ENCODE results near the gene DEPP1.

The DEPP1 gene

DNA sequence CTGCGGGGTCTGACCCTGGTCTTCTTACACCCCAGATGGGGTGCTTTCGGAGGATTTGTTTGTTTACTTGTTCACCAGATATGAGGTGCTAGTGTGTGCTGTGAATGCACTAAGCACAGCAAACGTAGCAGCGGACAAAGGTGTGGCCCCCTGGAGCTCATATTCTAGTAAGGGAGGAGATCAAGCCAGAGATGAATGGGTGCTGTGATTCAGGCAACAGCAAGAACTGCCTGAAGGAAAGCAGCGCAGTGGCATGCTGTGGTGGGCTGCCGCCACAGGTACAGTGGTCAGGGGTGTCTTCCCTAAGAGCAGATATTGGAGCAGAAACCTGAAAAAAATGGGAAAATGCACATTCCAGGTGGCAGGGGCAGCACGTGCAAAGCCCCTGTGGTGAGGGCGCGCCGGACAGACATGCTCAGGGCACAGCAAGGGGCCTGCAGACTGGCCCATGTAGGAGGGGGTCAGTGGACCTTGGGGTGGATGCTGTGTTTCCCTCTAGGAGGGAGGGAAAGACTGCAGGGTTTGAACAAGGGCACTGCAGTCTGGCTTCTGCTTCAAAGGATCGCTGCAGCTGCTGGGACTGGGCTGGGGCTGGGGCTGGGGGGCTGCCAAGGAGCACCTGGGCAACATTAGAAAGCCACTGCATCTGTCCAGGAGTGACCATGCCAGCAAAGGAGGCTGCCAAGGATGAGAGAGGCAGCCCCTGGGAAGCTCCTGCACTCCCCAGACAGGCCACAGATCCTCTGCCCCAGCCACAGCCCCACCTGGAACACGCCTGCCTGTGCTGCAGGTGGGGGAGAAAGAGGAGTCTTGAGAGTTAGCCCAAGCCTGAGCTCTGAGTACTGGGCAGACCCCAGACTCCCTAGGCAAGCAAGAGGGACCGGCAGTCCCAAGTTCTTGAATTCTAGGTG lies 927 bp upstream of the DEPP1 start:
- no peak for DNase-seq (ENCODE audit: low read depth)

DNA sequence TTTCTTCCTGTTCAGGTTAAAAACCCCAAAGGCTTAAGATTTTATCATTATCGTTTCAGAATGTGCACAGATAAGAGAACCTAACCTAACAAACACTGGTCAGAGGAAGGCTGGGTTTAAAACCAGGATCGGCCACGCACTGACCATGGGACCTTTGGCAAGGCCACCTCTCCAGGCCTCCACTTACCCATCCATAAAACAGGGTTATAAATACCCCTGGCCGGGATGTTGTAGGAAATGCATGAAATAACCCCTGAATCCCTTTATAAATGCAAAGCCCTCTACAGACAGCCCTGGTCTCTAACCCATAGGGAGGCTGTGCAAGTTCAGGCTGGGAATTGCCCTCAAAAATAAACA lies 418 bp downstream of the DEPP1 start:
- DNase-seq (ENCODE audit: low read depth): no peak

DNA sequence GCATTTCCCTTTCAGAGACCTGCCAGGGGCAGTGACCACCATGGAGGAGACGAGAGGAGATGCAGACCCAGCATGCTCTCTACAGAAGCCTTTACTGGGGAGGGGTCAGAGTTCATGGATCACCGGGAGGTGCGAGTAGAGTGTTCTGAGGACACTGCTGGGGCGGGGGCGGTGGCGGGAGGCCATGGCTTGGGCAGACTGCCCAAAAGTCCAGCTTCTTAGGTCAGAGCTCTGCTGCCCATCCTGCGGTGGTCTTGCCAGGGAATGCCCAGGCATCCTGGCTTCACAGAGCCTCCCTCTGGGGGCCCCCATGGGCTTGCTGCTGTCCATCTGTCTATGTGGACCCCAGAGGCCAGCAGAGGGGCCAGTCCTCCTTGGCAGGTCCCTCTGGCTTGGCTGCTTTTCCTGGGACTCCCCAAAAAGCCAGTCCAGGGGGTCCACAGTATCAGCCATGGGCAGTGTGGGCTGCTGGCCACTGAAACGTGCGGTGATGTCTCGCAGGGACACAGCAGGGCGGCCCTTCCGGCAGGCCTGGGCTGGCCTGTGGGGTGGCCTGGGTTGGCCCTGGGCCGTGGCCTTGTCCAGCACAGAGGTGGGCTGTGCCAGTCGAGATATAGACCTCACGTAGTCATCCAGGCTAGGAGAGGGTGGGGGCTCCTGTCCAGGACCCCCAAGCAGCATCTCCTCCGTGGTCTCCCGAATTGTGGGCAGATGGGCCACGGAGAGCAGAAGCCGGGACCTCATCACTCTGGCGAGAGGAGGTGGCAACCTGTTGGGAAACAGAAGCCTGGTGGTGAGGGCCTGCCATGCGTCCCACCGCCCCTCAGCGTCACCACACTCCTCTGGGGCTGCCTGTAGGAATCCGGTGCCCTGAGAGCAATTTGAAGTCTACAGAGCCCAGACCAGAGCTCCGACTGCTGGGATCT lies 1.1 kb downstream of the DEPP1 start:
- DNase-seq (ENCODE audit: low read depth): no peak

DNA sequence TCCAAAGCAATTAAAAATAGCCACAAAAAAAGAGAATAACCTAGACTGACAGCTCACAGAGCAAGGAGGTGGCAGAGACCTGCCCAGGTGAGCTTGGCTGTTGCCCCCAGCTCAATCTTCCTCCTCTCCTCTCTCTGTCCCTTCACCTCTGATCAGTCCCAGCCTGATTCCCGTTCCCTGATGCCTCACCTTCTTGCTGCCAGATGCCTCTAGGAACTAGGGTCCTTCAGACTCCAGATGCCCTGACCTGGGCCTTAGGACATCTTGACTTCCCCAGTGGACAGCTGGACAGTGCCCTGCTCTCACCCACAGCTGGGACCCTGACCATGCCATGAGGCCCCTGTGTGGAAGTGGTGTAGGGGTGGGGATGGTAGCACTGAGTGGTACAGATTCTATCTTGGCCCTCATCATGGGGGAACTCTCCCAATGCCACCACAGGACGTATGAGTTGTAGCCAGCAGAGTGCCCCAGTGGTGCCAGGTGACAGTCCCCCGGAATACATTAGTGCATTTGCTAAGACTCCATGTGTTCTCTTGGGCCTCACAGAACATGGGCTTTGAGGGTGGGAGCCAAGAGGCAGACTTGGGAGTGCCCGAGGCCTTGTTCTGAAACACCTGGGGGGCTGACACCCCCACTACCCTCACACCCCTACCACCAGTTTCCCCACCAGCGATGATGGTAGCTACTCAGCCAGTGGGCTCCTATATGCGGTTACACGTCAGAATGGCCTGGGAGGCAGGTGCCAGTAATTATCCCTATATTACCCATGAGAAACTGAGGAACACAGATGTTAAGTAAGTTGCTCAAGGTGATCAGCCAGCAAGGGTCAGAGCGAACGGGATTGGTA lies 2.0 kb downstream of the DEPP1 start:
- DNase-seq (ENCODE audit: low read depth): no peak

DNA sequence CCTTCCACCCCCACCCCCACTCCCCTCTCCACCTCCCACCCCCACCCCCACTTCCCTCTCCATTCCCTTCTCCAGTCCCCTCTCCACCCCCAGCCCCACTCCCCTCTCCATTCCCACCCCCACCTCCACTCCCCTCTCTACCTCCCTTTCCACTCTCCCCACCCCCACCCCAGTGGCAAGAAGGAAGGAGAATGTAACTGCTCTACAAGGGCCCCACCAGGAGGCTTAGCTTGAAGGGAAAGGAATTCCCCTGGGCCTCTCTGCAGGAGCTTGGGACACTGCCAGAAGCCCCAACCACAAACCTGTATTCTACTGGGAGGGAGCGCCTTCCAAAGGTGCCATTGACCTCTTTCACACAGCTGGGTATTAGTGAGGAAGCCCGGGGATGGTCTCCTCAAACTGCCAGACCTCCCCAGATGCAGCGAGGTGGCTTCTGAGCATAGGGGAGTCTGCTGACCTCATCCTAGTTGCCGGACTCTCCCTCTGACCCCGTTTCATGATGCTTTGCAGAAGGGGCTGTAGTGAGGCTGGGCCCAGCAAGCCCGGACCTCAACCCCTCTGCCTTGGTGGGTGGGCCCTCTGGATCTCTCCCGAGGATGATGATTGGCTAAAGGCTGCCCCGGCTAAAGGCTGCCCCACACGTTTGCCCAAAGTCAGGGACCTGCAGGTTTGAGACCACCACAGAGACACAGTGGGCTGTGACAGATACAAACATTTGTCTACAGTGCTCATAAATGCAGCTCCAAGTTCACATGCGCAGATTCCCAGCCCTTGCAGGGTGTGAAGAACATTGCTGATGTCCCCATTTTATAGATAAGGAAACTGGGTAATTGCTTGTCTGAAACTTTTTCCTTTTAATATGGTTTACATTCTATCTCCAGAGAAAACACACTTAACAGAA lies 2.9 kb downstream of the DEPP1 start:
- DNase-seq (ENCODE audit: low read depth): no peak

DNA sequence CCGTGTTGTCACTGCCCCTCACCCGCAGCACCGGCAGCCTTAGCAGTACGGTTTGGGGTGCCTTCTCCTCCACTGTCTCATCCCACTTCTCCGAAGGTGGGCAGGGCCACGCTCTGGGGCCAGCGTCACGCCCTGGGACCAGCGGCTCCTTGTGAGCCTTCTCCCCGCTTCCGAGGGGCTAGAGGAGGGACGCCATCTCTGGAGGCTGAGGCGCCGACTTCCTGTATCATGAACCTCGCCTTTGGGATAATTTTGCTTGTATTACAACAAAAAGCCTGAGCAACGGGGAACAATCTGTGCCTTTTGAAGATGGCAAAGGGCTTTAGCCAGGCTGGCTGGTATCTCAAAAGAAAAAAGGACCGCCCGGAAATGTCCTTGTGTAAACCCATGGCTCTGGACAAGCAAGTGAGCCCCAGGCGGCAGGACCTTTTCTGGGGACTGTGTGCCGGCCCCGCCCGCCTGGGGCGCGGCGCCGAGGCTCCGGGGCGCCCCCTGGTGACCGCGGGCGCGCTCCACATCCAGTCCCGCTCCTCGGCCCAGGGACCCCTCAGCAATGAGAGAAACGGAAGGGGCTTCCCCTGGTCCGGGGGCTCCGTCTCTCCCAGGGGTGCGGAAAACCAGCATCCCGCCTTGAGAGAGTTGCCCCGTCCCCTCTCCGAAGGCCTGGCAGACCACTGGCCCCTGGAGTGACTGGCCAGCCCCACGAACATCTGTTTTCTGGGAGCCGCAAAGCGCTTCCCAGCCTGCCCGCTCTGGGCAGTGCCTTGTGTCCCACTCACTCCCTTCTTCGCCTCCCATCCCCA lies 3.8 kb downstream of the DEPP1 start:
- DNase-seq (ENCODE audit: low read depth): peak; percentile 75

DNA sequence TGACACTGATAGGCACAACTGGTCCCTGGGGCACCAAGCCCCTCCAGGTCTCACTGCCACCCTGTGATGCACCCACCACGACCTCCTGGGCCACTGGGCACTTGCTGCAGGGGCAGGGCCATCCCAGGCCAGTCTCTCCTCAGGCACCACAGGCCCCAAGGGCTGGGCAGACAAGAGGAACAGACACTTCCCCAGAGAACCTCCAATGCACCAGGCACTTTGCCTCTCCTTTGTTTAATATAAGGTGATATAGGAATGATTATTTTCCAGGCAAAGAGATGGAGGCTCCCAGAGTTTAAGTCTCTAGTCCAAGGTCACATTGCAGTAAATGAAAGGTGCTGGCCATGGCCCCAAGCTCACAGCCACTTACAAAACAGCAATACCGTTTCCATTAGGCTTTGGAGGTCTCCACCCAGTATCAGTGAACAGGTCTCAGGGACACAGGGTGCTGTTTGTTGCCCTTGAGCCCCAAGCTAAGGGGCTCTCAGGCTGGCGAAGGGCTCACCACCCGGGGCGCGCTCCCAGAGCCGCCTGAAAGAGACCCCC lies 4.5 kb downstream of the DEPP1 start:
- no peak for DNase-seq (ENCODE audit: low read depth)

DNA sequence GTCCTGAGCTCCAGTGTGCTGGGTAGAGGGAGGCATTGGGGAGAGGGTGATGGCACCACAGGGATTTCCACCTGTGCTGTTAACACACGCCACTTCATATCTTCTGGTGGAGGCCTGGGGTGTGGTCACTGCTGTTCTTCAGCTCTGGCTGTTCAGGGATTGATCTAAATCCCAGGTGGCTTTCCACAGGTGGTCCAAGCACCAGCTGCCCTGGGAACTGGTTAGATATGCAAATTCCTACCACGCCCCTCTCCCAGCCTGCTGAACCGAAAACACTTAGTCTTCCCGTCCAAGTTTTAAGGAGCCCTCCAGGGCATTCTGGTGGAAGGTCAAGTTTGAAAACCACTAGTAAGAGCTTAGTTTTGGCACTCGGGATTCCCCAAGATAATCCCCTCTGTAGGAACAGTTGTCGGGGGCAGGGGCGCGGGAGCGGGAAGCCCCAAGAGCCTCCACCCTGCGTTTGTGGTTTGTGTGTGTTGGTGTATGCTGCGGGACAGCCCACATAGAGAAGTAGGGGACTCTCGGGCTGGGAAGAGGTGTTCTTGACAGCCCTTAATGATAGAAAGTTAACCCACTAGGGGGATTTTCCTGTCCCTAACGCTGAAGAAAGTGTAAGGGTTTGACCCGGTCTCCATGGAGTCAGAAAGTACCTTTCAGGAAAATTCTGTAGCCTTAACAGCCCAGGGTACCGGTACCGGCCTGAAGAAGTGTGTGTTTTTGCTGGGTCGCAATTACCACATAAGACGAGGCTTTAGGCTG lies 5.1 kb downstream of the DEPP1 start:
- no peak for DNase-seq (ENCODE audit: low read depth)

DNA sequence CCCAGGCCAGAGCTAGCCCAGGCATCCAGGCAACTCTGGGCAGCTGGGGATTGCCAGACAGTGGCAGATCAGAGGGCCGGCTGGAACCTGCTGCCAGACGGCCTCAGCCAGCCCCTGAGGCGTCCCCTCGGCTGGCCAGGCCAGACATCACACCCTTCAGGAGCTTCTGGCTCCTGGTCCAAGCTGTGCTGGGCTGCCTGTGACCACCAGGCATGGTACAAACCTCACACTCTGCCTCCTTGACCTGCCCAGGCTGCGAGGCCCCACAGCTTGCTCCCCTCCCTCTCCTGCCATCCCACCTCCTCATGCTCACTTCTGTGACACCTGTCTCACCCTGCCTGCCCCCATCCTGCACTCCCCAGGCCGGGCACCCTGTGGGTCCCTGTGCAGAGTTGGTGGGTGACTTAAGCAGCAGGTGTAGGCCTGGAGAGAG lies 5.7 kb downstream of the DEPP1 start:
- no peak for DNase-seq (ENCODE audit: low read depth)

DNA sequence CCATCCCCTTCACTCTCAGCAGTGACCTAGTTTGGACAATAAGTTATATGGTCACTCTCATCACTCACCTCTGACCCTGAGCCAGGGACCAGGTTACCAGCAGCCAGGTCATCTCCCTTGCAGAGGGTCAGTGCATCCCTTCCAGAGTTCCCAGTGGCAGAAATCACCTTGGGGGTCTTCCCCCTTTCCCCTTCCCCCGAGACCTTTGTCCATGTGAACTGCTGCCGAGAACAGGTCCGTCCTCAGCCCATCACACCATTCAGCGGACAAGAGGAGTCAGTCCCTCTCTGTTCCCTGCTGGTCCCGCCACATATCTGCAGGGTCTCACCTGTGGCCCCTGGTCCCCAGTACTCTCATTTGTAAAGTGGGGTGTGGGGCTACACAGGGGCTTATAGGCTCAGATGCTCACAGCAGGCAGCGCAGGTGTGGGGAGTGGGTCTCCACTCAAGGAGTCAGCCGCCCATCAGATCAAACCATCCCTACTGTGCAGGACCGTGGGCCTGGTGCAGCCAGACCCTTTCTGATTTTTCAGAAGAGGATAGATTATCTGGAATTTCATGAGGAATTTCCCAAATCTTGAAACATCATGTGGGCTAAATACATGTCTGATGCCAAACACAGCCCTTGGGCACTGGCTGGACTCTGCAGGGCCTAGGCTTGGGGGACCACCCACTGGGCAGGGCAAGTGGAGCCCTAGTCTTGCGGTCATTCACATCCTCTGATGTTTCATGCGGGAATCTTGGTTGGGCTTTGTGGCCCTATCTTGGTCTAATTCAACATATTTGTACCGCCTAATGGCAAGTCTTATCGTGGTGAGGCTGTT lies 6.5 kb downstream of the DEPP1 start:
- no peak for DNase-seq (ENCODE audit: low read depth)

DNA sequence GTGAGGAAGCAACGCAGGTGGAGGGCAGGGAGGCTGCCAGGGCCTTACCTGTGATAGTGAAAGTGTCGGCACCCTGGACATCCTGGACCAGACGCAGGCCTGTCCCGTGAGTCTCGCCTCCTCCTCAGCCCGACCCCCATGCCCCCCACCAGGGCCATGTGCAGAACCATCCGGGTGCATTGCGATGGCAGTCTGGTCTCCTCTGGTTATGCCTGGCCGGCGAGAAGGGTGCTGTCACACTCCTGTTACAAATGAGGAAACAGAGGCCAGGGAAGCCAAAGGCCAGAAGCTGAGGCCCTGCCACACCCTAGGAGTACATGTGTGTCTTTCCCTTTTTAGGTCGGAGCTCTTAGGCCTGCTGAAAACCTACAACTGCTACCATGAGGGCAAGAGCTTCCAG lies 7.2 kb downstream of the DEPP1 start:
- DNase-seq (ENCODE audit: low read depth): no peak

DNA sequence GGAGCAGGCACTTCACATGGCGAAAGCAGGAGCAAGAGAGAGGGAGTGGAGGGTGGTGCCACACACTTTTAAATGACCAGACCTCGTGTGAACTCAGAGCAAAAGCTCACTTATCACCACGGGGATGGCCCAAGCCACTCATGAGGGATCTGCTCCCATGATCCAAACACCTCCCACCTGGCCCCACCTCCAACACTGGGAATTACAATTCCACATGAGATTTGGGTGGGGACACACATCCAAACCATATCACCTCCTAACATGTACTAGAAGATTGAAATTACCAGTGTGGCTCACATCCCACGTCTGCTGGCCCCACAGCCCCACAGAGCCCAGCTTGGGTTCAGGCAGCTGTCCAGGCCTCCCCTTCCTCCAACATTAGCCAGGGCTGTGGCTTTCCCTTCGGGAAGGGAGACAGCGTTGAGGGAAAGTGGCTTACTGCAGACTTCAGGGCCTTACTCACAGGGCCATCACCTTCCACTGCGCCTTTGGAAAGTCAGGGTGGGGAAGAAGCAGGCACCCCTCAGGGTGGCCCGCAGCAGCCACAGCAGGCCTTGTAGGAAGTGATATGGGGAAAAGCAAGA lies 7.7 kb downstream of the DEPP1 start:
- DNase-seq (ENCODE audit: low read depth): no peak

DNA sequence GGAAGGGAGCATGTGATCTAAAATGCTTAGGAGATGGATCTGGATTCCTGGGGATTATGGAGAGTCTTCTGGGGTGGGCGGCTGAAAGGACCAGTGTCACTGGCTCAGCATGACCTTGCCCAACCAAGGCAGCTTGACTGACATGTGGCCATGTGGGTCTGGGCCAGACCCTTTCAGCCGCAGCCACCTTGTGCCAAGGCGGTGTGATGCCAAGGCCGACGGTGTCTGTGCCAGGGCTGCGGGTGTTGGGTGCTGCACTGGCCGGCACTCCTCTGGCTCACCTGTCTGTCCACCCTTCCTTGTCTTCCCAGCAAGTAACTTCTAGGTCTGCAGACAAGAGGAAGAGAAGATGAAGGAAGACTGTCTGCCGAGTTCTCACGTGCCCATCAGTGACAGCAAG lies 8.8 kb downstream of the DEPP1 start:
- DNase-seq (ENCODE audit: low read depth): no peak

DNA sequence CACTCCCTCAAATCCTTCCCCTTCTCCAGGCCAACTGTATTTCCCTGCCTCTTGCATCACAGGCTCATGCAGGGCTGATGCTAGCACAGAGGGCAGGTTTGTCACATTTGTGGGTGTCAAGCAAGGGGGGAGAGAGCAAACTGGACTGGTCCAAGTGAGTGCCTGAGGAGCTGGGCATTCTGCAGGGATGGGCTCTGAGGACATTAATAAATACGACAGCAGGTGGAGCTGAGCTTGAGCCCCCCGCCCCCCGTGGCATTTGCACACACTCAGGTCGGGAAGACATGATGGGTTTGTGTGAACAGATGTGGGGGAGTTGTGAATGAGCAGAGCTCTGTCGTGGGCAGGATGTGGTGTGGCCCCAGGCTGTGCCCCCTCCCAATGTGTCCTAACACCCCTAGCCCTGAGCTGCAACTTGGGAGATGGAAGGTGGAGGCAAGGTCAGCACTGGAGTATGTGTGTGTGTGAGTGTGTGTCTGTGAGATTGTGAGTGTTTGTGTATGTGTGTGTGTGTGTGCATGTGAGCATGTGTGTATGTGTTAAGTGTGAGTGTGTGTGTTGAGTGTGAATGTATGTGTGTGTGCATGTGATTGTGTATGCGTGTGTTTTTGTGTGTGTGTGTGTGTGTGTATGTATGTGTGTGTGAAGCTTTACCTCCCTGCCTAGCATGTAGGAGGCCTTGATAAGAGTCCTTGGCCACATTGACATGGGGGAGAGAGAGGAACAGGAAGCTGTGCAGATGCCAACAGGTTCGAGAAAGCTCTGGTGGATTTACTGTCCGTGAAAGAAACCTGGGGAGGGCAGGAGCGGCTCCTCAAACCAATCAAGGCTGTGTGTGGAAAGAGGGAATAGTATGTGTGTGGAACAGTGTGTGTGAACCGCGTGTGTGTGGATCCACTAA lies 9.9 kb downstream of the DEPP1 start:
- DNase-seq (ENCODE audit: low read depth): no peak

DNA sequence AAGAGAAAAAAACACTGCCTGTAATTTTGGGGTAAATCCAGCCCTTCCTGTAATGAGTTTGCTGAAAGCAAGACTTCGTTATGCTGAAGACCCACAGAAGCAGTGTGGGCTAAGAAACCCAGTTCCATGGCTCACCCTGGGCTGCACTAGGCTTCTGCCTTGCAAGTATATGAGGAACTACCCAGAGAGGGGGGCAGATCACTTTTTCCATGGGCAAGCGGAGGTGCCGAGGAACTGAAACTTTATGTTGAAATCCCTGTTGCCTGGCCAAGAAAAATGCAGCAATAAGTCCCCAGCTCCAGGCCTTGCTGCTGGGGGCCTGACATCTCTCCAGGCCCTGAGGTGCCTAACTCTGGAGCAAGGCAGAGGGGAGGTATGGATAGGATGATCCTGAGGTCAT lies 10.5 kb downstream of the DEPP1 start:
- DNase-seq (ENCODE audit: low read depth): no peak

DNA sequence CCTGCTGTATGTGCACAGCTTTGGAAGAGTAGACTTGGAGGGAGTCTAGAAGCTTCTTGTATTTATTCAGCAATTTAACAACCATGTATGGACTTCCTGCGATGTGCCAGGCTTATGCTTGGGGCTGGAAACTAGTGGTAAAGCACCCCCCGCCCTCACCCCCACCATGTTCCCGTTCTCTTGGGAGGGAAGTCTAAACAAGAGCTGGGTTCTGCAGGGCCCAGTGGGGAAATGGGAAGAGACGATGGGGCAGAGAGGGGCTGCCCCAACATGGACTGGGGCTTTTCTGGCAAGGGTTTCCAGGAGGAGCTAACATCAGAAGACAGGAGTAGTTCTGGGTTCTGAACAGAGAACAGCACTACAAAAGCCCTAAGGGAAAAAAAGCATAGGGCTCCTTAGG lies 11.0 kb downstream of the DEPP1 start:
- no peak for DNase-seq (ENCODE audit: low read depth)
